ENCODE measurements around the gene KIF9. TPM values are rescaled to one million over a fixed set of nuclear protein-coding genes. Genes with fewer than 3 reads are reported as not detected.
"Not testable (repeated sequence)": the region's sequence is repeated elsewhere in the genome, so short reads cannot be mapped to it uniquely, and the experiment has no call there.

Gene KIF9
- total RNA-seq, 1 donor from 2014 or later = 11.7 TPM

DNA sequence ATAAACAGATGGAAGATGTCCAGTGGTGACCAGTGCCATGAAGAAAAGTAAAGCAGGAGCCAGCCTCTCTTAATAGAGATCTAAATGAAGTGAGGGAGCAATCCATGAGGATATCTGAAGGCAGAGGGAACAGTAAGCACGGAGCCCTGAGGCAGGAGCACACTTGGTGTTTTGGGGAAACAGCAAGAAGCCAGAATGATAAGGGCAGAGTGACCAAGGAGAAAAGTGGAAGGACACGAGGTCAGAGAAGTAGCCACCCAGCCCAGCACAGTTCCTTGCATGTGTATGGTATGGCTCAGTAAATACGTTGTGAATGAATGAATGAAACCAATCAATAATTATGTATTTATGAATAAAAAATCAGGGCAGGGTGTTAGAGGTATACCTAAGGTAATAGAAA is 11.8 kb upstream of the KIF9 start:
- DNase-seq (ENCODE audit: low read depth, low spot score) = no peak

DNA sequence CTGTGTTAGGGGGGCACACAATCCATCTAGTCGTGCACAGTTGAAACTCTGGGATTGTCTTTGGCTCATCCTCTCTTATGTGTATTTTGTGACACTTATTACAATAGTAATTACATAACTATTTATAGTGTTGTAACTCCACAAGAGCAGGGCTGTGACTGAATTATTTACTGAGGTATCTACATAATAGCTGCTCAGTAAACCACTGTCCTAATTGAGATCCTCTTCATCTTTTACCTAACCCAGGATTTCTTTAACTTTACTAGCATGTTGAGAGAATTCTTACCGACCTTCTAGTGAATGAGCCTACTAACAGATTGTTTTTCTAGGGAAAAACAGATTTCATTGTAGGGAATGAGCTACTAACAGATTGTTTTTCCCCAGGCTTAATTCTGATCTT is 11.2 kb upstream of the KIF9 start:
- no peak for DNase-seq (ENCODE audit: low read depth, low spot score)

- DNase-seq (ENCODE audit: low read depth, low spot score) = not testable (repeated sequence)
These were observed 9.3 kb upstream of the KIF9 start for GRCh38 chr3:47291754-47292420.

GRCh38 chr3:47291158-47291753 is 8.7 kb upstream of the KIF9 start:
- DNase-seq (ENCODE audit: low read depth, low spot score) = no peak

DNA sequence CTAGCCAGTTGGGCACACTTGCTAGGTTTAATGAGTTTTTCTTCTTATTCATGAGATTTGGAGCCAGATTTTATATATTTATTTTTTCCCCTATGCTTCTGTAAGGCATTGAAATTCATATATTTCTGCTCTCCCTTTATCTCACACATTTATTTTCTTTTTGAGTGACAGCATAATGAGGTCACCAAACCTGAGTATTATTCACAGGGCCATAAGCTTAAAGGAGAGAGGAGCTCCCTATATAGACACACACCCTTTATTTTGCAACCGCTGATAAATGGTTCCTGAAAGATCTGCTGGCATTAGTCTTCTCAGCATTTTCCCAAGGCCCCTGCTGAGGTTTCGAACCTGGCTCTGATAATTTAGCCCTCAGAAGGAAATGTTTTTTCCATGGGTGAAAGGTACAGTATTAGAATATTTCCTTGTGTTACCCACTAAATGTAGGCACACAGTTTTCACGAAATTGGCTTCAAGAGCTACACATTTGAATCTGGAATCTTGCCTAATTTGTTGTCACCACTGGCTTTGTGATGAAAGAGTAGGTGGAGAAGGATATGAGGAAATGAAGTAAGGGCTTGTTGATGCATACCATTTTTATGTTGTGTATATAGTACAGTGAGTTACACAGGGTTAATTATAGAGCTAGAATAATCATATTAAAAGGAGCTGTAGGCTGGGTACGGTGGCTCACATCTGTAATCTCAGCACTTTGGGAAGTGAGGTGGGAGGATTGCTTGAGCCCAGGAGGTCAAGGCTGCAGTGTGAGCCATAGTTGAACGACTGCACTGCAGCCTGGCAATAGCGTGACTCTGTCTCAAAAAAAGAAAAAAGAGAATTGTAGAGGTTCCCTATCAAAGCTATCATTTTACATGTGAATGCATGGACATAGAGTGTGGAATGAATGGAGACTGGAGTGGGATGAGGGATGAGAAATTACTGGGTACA is 6.6 kb upstream of the KIF9 start:
- DNase-seq (ENCODE audit: low read depth, low spot score) = no peak

DNA sequence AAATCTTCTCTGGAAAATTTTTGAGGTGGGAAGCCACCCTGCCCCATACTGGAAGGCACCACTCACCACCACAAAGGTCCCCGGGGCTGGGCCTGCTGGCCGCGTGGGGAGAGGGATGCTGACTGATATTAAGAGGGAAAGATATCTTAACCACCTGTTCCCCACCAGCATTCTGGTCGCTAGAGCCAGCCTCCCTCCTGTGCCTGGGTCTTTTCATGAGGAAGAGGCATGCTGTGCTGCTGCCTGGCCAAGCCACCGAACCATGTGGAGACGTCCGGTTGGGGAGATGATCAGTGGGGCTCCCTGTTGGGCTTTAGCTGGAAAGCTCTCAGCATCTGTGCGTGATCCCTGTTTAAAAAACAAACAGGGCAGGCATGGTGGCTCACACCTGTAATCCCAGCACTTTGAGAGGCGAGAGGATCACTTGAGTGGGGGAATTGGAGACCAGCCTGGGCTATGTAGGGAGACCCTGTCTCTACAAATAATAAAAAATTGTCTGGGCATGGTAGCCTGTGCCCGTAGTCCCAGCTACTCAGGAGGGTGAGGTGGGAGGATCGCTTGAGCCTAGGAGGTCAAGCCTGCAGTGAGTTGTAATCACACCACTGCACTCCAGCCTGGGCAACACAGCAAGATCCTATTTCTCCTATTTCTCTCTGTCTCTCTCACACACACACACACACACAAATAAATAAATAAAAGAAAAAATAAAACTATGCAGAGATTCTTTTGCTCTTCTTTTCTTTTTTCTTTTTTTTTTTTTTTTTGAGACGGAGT is 1.2 kb upstream of the KIF9 start:
- no peak for DNase-seq (ENCODE audit: low read depth, low spot score)

- DNase-seq (ENCODE audit: low read depth, low spot score) = no peak
These were observed 566 bp upstream of the KIF9 start for GRCh38 chr3:47283193-47283537.

DNA sequence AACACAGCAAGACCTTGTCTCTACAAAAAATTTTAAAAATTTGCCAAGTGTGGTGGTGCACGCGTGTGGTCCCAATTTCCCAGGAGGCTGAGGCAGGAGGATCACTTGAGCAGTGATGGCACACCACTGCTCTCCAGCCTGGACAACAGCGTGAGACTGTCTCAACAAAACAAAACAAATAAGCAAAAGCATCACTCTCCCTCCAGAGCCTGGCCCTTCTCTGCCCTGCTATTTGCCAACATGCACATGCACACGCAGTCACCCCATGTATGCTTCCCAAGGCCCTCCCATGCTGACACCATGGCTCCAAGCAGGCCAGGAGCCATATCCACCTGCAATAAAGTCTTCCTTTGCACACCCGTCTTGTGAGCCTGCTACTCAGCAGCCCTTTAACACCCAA is 2.1 kb downstream of the KIF9 start:
- no peak for DNase-seq (ENCODE audit: low read depth, low spot score)

GRCh38 chr3:47276558-47276957 is 6.0 kb downstream of the KIF9 start:
- DNase-seq (ENCODE audit: low read depth, low spot score) = no peak

GRCh38 chr3:47274652-47275051 is 7.9 kb downstream of the KIF9 start:
- no peak for DNase-seq (ENCODE audit: low read depth, low spot score)

- no peak for DNase-seq (ENCODE audit: low read depth, low spot score)
These were observed 9.0 kb downstream of the KIF9 start for GRCh38 chr3:47273564-47273963.

DNA sequence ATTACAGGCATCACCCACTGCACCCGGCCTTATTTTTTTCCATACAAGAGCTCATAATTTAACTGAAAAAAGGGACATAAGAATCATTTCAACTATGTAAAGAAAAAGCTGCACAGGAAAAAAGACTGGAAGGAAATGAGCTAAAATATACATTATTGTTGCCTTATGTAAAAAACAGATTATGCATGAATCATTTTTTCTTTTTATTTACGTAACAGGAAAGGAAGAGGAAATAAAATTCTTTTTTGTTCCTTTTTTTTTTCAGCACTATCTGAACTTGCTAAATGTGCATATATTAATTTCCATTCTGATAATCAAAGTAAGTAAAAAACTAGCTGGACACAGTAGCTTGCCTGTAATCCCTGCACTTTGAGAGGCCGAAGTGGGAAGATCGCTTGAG is 12.1 kb downstream of the KIF9 start:
- no peak for DNase-seq (ENCODE audit: low read depth, low spot score)

GRCh38 chr3:47267490-47267824 is 15.1 kb downstream of the KIF9 start:
- no peak for DNase-seq (ENCODE audit: low read depth, low spot score)

DNA sequence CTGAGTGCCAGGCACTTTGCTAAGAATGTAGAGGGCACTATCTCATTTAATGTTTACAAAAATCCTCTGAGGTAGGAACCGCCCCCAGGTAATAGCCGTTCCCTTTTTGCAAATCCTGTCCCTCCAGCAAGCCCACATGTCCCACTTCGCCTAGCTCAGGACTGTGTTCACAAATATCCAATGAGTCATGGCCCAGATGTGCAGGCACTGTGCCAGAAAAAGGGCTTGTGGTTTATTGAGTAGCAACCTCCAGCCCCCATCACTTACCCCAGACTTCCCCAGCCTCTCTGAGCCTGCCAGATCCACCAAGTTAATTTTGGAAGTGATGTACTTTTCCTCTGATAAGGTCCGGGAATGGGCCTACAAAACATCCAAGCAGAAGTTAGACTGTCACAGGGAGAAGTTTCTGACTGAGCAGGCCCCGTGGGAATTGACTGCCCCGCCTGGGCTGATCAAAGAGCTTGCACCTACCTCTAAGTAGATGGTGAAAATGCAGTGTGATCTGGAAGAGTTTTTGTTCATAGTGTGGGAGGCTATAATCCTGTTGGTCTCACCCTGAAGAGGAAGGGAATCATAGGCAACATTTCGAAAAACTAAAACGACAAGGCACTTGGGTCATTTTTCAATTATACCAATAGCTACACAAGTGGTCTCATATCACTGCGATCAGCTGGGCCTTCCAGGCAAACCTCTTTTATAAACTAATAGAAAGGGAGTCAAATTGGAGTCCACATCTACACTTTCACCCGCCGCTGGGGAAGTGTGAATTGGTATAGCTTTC is 15.7 kb downstream of the KIF9 start:
- DNase-seq (ENCODE audit: low read depth, low spot score) = peak; percentile 67

DNA sequence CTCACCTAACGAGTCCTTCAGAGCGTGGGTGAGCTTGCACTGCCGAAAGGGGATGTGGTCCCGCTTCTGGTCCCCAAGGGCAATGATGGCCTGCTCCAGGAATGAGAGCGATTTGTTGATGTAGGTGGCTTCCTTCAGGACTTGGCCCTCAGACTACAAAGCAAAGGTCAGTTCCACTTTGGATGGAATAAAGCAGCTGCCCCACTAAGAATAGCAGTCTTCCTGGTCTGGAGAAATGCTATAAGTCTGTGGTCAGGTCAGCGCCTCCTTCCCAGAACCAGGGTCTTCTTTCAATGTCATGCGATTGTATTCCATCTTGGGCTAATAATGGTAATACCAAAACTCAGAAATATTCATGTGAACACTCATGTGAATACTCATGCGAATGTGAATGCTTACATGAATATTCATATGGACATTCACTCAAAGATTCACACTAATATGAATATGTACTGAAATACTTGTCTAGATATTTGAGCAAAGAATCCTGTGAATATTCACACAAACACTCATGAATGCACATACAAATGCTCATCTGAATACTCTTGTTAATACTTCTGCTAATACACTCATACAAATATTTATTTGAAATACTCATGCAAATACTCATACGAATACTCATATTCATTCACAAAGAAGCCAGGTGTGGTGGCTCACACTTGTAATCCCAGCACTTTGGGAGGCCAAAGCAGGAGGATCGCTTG is 16.7 kb downstream of the KIF9 start:
- DNase-seq (ENCODE audit: low read depth, low spot score) = no peak

DNA sequence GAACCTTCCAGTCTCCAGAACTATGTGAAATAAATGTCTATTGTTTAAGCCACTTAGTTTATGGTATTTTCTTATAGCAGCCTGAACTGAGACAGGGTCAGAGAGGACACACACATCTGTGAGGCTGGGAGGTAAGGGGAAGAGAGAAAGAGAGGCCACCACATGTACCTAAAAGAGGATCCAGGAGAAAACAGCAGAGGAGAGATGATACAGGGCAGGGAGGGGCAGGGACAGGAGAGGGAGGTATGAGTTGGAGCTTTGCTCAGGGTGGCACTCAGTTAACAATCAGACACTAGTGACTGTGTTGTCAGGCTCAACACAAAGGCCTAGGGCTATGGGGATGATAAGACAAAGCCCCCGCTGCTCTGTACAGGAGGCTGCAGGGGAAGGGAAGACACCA is 17.6 kb downstream of the KIF9 start:
- DNase-seq (ENCODE audit: low read depth, low spot score) = no peak

DNA sequence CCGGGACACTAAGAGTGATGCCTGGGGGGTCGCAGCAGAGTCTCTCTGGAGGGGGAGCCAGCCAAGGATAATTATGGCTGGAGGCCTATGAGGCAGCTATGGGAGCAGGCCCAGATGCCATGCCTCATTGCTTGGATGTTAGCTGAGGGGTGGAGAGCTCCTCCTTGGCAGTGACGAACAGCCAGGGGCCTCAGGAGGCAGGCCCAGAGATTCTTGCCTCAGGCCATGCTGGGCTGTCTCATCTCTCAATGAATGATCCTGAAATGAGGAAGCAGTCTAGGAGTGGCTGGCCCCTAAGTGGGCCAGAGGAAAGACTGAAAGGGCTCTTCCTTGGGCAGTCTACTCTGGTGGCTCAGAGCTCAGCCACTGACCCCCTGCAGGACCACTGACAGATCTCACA is 21.3 kb downstream of the KIF9 start:
- DNase-seq (ENCODE audit: low read depth, low spot score) = no peak

- no peak for DNase-seq (ENCODE audit: low read depth, low spot score)
These were observed 22.0 kb downstream of the KIF9 start for GRCh38 chr3:47260605-47261004.

GRCh38 chr3:47259114-47259513 is 23.5 kb downstream of the KIF9 start:
- DNase-seq (ENCODE audit: low read depth, low spot score) = no peak

GRCh38 chr3:47256331-47256730 is 26.3 kb downstream of the KIF9 start:
- not testable (repeated sequence) for DNase-seq (ENCODE audit: low read depth, low spot score)

Measured in pulmonary artery endothelial cell (primary cell).